HG03097 (cell line): ENCODE results near the gene RCVRN.

Experiments used
- ATAC-seq: cut with Tn5 transposase; IDR thresholded peaks from one replicate; pipeline ENCODE4 v1.9.1; 2021; ENCODE audit not compliant: unreplicated experiment, low FRiP score

RCVRN gene

GRCh38 chr17:9905078-9905415 lies at the start of gene RCVRN:
Gene RCVRN, minus strand, starts transcription at chr17:9905271. Its CDS starts 91 bp downstream, at chr17:9905180.
- no peak for ATAC-seq

GRCh38 chr17:9953492-9953891 lies 48.4 kb upstream of the RCVRN start:
- ATAC-seq: no peak

DNA sequence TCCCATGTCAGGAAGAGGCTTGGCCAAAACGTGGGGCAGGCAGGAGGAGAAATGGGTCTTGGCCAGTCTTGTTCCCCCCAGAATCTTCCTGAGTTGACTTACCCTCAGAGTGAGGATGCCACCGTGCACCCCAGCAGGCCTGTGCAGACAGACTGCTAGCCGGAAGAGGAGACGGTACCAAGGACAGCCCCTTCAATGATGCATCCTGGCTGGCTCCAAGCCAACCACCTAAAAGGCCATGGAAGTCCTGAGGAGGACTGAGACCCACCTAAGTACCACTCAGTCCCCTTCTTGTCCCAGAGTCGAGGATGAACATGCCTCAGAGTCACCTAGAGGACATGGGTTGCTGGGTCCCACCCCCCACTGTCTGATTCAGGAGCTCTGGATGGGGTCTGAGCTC lies 46.7 kb upstream of the RCVRN start:
- no peak for ATAC-seq

GRCh38 chr17:9948928-9949327 lies 43.9 kb upstream of the RCVRN start:
- no peak for ATAC-seq

DNA sequence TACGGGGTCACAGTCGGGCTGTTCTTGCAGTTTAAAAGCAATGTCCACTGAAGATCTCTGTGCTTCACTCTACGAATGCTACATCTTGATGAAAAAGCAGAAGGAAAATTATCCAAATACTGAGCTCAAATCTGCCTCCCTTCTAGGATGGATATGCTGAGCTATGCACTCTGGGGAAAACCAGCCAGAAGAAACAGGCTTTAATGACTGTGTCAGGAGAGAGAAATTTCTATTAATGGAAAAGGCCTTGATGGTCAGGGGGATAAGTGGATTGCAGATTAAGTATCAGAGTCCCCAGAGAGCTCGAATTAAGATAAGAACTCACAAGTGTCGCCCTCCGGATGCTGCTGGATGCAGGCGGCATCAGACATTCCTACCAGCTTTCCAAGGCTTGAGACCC lies 39.6 kb upstream of the RCVRN start:
- no peak for ATAC-seq

DNA sequence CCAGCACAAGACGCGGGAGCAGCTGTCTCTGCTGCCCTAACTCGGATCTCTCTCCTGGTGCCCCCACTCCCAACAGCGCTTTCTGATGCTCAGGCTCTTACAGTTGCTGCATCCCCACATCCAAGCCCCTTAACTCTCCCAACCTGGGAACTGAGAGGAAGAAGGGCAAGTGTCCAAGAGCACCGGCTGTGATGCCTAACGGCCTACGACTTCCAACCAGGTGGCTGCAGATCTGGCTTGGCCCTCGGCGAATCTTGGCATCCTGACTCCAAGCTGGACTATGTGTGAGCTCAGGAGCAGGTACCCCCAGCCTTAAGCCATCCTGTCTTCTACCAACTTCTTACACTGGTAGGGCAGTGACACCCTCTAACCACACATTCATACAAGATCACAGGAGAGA lies 38.3 kb upstream of the RCVRN start:
- ATAC-seq: no peak

GRCh38 chr17:9942885-9943284 lies 37.8 kb upstream of the RCVRN start:
- no peak for ATAC-seq

DNA sequence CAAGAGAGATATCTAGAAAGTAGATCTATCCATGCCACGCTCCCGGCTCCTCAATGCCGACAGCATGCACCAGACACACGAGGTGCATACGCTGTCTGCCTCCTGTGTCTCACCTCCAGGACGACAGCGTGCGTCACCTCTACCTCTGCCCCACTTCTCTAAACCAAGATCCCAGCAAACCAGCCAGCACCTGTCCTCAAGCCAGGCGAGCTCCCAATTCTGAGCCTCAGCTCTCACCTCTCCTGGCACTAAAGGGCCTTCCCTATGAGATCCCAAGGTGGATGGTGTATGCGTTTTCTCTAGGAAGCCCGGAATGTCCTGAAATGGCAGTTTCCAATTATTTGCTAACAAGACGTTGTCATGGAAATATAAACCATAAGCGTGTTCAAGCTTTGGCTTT lies 36.2 kb upstream of the RCVRN start:
- ATAC-seq: no peak

- ATAC-seq: no peak
Observed at GRCh38 chr17:9940841-9941240, 35.8 kb upstream of the RCVRN start.

GRCh38 chr17:9938764-9939163 lies 33.7 kb upstream of the RCVRN start:
- ATAC-seq: no peak

GRCh38 chr17:9937901-9938300 lies 32.8 kb upstream of the RCVRN start:
- ATAC-seq: no peak

DNA sequence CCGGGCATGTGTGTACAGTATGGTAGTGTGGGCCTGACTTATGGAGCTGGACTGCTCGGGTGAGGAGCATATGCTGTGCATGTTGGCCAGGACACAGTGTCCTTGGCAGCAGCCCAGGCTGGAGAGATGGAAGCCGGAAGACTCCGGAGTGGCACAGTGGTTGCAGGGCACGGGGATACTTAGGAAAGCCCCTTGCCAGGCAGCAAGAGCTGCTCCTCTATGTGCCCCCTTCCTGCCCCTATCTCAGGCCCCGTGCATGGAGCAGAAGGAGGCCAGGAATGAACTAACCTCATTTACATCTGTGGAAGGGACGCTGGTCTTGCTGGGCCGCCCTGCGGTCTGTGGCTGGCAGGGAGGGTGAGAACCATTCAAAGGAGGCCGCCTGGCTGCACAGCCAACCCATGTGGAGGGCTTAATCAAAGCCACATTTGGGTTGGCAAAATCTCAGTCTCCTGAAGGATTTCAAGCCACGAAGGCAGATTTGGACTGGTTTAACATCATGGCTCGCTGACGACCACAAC lies 32.2 kb upstream of the RCVRN start:
- ATAC-seq: no peak

DNA sequence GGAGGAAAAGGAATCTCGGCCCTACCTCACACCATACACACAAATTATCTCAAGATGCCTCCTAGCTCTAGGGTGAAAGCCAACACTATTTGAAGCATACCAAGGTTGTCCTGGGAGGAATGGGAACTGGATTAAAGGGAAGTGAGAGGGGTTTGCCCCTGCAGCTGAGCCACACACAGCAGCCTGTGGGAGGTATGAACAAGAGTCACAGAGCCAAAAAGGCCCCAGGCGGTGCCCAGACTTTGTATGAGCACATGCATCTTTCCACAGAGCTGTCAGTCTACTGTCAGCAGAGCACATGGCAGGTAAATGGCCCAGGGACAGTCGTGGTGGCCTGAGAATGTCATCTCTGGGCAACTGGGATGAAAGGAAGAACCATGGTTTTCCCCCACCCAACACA lies 31.0 kb upstream of the RCVRN start:
- no peak for ATAC-seq

GRCh38 chr17:9935408-9935807 lies 30.3 kb upstream of the RCVRN start:
- ATAC-seq: no peak

DNA sequence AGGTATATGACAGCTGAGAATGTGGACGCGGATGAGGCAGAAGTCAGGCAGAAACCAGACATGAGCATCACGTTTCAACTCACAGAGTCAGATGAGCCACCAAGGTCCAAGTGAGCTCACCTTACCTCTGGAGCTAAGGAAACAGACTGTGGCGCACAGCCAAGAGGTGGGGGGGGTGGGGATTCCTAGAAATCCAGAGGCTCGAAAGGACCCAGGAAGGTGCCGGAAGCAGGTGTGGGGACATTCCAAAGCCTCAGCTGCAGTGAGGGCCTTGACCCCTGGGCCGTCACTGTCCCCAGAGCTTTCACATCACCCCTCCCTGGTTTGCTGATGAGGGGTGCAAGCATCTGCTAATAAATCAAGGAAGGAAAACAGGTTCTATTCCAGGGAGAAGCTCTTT lies 29.3 kb upstream of the RCVRN start:
- ATAC-seq: no peak

GRCh38 chr17:9932491-9932890 lies 27.4 kb upstream of the RCVRN start:
- ATAC-seq: no peak

DNA sequence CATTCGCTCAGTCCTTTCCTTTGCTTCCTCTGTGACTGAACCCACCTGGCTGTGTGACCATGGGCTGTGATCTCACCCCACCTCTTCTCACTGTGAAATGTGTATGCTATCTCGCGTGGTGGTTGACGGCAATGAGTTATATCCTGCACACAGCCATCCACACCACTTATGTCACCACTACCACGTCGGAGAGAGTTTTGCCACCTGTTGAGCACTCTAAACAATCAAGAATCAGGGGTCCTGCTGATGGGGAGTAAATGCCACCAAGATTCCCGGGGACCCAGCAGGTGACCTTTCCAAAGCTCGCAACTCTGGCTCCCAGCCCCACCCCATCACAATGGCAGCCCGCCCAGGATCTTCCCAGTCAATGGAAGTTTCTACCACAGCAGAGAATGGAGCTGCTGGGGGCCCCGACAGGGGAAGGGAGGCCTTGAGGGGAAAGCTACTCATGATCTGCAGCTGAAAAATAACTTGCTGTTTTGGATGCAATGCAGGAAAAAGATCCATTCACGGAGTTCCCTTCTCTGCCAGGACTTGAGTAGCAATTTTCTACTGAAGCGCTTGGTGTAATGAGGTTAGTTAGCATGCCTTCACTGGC lies 26.2 kb upstream of the RCVRN start:
- ATAC-seq: no peak

GRCh38 chr17:9929871-9930270 lies 24.8 kb upstream of the RCVRN start:
- ATAC-seq: no peak

DNA sequence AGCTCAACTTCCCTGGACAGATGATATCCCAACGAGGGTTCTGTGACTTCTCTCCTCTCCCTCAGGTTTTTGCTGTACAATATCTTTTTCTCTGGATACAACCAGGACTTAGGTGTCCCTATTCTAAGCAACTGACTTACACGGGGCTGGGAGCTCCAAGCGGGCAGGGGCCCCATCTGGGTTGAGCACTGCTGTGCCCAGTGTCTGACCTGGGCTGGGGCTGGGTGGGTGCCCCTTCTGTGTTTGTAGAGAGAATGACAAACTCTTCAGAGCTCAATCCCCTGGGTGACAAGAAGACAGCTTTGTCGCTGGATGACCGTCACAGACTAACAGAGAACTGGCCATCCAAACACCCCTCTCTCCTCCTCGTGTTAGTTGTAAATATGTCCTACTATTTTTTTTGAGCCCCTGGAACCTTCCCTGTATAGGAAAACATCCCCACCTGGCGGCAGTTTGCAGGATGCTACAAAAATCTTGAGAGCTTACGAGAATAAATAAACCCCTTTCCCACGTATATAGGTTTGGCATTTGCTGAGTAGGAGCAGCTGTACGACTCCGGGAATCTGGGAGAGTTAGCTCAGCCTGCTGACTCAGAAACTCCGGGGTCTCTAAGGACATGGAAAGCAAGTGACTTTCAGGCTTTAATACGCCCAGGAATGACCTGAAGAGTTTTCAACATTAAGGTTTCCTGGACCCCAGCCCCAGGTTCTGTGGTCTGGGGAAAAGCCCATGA lies 23.7 kb upstream of the RCVRN start:
- ATAC-seq: no peak

DNA sequence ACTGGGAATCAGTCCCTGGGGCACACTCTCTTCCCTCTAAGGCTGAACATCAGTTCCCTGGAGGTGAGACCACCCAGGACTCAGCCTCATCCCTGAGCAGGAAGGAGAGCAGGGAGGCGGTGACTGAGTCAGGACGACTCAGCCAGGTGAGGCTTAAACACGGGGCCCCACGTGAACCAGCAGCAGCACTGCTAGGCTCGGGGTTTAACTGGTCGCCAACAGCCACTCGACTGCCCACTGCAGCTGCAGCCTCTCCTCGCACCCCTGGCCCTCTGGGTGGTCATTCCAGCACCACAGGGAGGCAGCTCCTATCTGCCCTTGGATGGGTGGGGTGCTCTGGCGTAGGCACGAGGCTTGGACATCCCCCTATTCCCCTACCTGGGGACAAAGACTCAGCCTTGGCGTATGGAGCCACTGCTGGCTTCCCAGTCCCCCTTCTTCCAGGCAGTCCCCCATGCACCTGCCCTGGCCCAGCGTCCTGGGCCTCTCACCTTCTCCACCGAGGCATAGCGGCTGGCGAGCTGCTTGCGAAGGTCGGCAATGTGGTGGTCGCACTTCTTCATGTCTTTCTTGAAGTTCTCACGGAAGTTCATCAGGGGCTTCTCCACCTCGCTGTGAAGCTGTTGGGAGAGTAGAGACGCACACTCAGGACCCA lies 21.2 kb upstream of the RCVRN start:
- no peak for ATAC-seq

GRCh38 chr17:9925457-9925856 lies 20.4 kb upstream of the RCVRN start:
- no peak for ATAC-seq

GRCh38 chr17:9924735-9925191 lies 19.7 kb upstream of the RCVRN start:
- no peak for ATAC-seq
